Adipocyte (in vitro differentiated cells): ENCODE results near the gene GRB7.

ENCODE experiments used
- DNase-seq: peaks from one replicate; pipeline ENCODE4 v3.0.0-alpha.2; 2015; ENCODE audit warnings: low read depth
- H3K27me3 ChIP-seq: replicated peaks from 2 replicates; pipeline ENCODE4 v1.7.0; 2013; ENCODE audit warnings: mild to moderate bottlenecking, low read length, moderate library complexity; ENCODE audit not compliant: control insufficient read depth, insufficient read depth
- H3K36me3 ChIP-seq: 2 replicates; pipeline ENCODE4 v1.7.0; 2013; ENCODE audit warnings: low read length, mild to moderate bottlenecking, moderate library complexity; ENCODE audit not compliant: control insufficient read depth, insufficient read depth, severe bottlenecking
- H3K4me1 ChIP-seq: 2 replicates; pipeline ENCODE4 v1.7.0; 2013; ENCODE audit warnings: mild to moderate bottlenecking, low read length, moderate library complexity; ENCODE audit not compliant: control insufficient read depth, insufficient read depth
- H3K4me3 ChIP-seq: 2 replicates; pipeline ENCODE4 v1.7.0; 2013; ENCODE audit warnings: mild to moderate bottlenecking, low read length, moderate library complexity
- H3K9ac ChIP-seq: 2 replicates; pipeline ENCODE4 v1.7.0; 2013; ENCODE audit warnings: mild to moderate bottlenecking, low read length, moderate library complexity
- H3K9me3 ChIP-seq: 2 replicates; pipeline ENCODE4 v1.7.0; 2013; ENCODE audit warnings: mild to moderate bottlenecking, low read length, moderate library complexity; ENCODE audit not compliant: control insufficient read depth

The GRB7 gene

GRCh38 chr17:39767147-39767546 lies 29.4 kb downstream of the GRB7 start:
- Histone ChIP-seq H3K27me3 (peaks cover 49% of the 10 kb centered on the region), H3K4me3 (no peak overlapping the region), H3K36me3 (no peaks in the 10 kb centered on the region), H3K4me1 (peaks cover 3% of the 10 kb centered on the region), H3K9ac (no peak overlapping the region), H3K9me3 (peaks cover 19% of the 10 kb centered on the region)
- DNase-seq: no peak

GRCh38 chr17:39769974-39770587 lies 32.3 kb downstream of the GRB7 start:
- DNase-seq: no peak
- Histone ChIP-seq H3K4me1 (no peaks in the 10 kb centered on the region), H3K27me3 (peaks cover 73% of the 10 kb centered on the region), H3K9me3 (peaks cover 17% of the 10 kb centered on the region), H3K4me3 (no peak overlapping the region), H3K36me3 (no peaks in the 10 kb centered on the region), H3K9ac (no peak overlapping the region)

GRCh38 chr17:39772415-39772814 lies 34.7 kb downstream of the GRB7 start:
- Histone ChIP-seq H3K4me3 (no peak overlapping the region), H3K27me3 (peaks cover 66% of the 10 kb centered on the region), H3K4me1 (no peaks in the 10 kb centered on the region), H3K9me3 (no peaks in the 10 kb centered on the region), H3K9ac (no peak overlapping the region), H3K36me3 (no peaks in the 10 kb centered on the region)
- DNase-seq: no peak

GRCh38 chr17:39772987-39773934 lies 35.5 kb downstream of the GRB7 start:
- Histone ChIP-seq H3K9ac (no peak overlapping the region), H3K36me3 (no peaks in the 10 kb centered on the region), H3K9me3 (no peaks in the 10 kb centered on the region), H3K27me3 (peaks cover 72% of the 10 kb centered on the region), H3K4me1 (no peaks in the 10 kb centered on the region), H3K4me3 (no peak overlapping the region)
- DNase-seq: no peak

- Histone ChIP-seq H3K4me1 (no peaks in the 10 kb centered on the region), H3K4me3 (no peak overlapping the region), H3K9ac (no peak overlapping the region), H3K27me3 (peaks cover 70% of the 10 kb centered on the region), H3K36me3 (no peaks in the 10 kb centered on the region), H3K9me3 (no peaks in the 10 kb centered on the region)
- no peak for DNase-seq
These were observed 36.3 kb downstream of the GRB7 start for GRCh38 chr17:39774047-39774446.

GRCh38 chr17:39775031-39775430 lies 37.3 kb downstream of the GRB7 start:
- Histone ChIP-seq H3K4me3 (no peak overlapping the region), H3K4me1 (no peaks in the 10 kb centered on the region), H3K36me3 (no peaks in the 10 kb centered on the region), H3K27me3 (peaks cover 69% of the 10 kb centered on the region), H3K9ac (no peak overlapping the region), H3K9me3 (no peaks in the 10 kb centered on the region)
- no peak for DNase-seq

- H3K9me3 ChIP-seq: no peaks in the 10 kb centered on the region
- H3K4me3 ChIP-seq: no peak overlapping the region
- H3K4me1 ChIP-seq: no peaks in the 10 kb centered on the region
- DNase-seq: no peak
- H3K27me3 ChIP-seq: peaks cover 69% of the 10 kb centered on the region
- no peak overlapping the region for H3K9ac ChIP-seq
- H3K36me3 ChIP-seq: no peaks in the 10 kb centered on the region
These were observed 38.5 kb downstream of the GRB7 start for GRCh38 chr17:39776252-39776651.

- Histone ChIP-seq H3K9me3 (no peaks in the 10 kb centered on the region), H3K4me1 (no peaks in the 10 kb centered on the region), H3K9ac (no peak overlapping the region), H3K27me3 (peaks cover 72% of the 10 kb centered on the region), H3K4me3 (no peak overlapping the region), H3K36me3 (no peaks in the 10 kb centered on the region)
- DNase-seq: no peak
These were observed 40.0 kb downstream of the GRB7 start for GRCh38 chr17:39777534-39778365.

GRCh38 chr17:39781031-39781860 lies 43.5 kb downstream of the GRB7 start:
- H3K9me3 ChIP-seq: no peaks in the 10 kb centered on the region
- no peaks in the 10 kb centered on the region for H3K36me3 ChIP-seq
- H3K27me3 ChIP-seq: peaks cover 67% of the 10 kb centered on the region
- DNase-seq: no peak
- no peak overlapping the region for H3K4me3 ChIP-seq
- H3K4me1 ChIP-seq: no peaks in the 10 kb centered on the region
- H3K9ac ChIP-seq: no peak overlapping the region

GRCh38 chr17:39781861-39782213 lies 44.1 kb downstream of the GRB7 start:
- Histone ChIP-seq H3K4me1 (no peaks in the 10 kb centered on the region), H3K36me3 (no peaks in the 10 kb centered on the region), H3K4me3 (no peak overlapping the region), H3K9me3 (no peaks in the 10 kb centered on the region), H3K9ac (no peak overlapping the region), H3K27me3 (peaks cover 63% of the 10 kb centered on the region)
- DNase-seq: no peak
